DMS79 treated with DMSO at 0.1 percent for 48 hours (cell line): Measurements from ENCODE around the gene FGFR3.

ENCODE experiments used
- DNase-seq: peaks from one replicate; lab custom pipeline; 2025; lab: John Stamatoyannopoulos, UW

The FGFR3 gene

GRCh38 chr4:1756893-1757779, 36.0 kb upstream of the FGFR3 start:
- no peak for DNase-seq

DNA sequence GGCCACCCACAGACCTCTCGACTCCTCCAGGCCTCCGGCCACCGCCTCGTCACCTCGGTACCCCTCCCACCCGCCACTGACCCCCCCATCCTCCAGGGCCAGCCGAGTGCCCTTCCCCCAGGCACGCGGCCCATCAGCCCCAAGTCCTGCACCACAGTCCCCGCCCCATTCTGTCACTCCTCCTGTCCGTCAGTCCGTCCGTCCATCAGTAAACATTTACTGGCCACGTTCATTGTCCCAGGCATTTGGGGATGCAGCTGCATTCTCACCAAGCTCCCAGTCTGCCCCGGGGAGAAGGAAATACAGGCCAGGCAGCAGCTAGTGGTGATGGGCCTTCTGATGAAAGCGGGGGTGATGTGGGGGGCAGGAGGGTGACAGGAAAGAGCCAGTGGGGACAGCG, 35.3 kb upstream of the FGFR3 start:
- DNase-seq: no peak

DNA sequence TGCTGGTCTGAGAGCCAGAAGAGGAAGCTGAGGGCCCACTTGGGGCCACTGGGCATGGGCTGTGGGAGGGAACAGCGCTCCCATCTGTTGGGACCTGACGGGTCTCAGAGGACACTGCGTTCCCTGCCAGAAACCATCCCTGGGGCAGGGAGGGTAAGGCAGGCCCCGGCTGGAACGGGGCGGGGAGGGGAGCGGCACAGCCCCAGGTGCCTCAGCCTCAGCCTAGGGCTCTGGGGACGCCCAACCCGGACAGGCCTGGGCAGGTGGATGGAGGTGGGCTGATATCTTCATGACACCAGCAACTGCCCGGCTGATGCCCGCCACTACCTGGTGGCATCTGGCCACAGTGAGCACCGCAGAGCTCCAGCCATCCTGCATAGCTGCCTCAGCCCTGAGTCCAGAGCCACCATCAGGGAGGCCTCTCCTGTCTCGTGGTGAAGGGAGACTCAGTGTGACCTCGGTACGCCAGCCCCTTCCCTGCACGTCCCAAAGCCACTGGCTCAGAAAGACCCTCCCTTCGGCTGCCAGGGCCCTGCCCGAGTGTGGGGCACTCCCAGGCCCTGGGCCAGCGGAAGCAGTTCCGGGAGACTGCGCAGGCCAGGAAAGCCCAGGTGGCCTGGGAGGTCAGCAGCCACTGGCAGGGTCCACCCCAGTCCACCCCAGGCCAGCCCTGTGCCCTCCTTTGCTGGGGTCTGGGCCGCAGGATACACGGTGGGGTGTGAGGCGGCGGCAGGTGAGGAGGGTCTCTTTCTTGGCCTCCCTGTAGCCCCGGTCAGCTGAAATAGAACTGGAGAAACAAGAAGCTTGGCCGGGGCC, 34.6 kb upstream of the FGFR3 start:
- no peak for DNase-seq

GRCh38 chr4:1759170-1759817, 33.8 kb upstream of the FGFR3 start:
- DNase-seq: no peak

DNA sequence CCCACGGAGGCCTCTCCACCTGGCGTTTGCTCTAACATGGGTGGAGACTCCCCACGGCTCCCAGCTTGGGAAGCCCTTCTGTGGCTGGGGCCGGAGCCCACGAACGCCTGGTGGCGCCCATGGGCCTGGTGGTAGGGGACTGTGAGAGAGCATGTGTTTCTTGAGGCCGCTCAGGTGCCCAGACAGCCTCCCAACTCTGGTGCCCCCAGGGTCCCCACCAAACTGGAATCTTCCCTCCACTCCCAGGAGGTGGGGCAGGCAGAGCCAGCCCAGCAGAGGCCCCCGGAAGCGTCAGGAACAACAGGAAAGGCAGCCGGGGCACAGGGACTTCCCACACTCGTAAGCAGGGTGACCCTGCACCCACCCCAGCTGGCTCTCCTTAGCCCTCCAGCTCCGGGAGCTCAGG, 33.3 kb upstream of the FGFR3 start:
- no peak for DNase-seq

GRCh38 chr4:1760521-1761071, 32.5 kb upstream of the FGFR3 start:
- DNase-seq: no peak

DNA sequence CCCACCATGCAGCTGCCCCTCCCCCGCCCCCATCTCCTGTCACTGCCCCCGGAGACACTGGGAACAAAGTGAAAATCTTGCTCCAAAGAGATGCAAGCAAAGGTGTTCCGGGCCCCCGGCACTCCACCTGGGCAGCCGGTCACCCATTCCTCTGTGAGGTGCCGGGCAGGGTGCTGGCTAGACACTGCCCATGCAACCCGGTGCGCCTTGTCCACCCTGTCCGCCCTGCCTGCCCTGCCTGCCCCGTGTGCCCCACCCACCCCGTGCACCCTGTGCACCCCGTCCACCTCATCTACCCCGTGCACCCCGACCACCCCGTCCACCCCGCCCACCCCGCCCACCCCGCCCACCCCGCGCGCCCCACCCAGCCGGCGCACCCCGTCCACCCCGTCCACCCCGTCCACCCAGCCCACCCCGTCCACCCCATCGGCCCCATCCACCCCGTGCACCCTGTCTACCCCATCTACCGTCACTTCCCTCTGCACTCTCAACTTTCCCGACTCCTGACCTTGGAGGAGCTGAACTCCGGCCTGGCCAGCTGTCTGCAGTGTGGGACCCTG, 31.9 kb upstream of the FGFR3 start:
- no peak for DNase-seq

DNA sequence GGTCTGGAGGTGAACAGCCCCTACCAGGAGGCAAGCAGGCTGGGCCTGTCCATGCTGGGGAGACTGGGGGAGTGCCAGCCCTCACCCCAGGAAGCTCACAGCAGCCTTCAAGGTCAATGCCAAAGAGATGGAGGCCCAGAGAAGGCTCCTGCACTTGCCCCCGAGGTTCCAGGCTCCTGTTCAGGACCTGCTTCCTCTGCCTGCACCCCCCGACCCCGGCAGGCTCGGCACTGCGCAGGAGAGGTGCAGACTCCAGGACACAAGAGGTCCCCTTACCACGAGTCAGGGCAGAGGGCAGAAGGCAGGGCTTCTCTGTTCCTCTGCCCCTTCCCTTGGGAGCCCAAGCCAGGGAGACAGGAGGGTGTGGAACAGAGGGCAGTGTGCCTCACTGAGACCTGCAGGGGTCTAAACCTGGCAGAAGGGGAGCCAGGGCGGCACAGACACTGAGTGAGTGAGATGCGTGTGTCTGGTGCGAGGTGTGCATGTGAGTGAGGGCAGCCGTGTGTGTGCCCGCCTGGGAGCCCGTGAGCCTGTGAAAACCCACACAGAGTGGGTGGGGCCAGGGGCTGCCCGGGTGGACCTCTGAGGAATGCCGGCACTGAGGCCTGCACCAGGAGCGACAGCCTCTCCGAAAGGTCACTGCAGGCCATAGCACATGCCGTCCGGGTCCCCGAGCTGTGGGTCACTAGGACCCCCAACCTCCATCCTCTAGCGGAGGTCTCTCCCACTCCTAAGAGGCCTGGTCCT, 30.7 kb upstream of the FGFR3 start:
- DNase-seq: no peak

DNA sequence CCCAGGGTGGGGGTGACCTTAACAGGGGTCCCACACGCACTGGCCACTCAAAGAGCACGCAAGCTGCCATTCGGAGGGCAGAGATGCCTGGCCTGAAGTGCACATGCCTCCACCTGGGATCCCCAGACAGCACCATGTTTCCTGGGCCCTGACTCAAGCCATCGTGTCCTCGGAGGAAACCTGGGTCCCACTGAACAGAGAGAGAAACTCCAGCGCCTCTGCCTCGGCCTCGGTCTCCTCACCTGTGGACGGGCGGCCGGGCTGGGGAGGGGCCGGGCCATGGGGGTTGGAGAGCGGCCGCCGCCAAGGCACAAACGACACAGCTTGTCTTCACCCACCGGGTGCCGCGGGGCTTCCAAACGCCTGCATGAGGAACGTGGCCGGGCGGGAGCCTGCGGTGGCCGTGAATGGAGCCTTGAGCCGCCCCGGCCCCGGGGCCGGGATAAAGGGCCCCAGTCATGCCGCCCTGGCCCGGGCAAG, 30.0 kb upstream of the FGFR3 start:
- no peak for DNase-seq

- DNase-seq: no peak
Measured at GRCh38 chr4:1763550-1764080, 29.5 kb upstream of the FGFR3 start.

DNA sequence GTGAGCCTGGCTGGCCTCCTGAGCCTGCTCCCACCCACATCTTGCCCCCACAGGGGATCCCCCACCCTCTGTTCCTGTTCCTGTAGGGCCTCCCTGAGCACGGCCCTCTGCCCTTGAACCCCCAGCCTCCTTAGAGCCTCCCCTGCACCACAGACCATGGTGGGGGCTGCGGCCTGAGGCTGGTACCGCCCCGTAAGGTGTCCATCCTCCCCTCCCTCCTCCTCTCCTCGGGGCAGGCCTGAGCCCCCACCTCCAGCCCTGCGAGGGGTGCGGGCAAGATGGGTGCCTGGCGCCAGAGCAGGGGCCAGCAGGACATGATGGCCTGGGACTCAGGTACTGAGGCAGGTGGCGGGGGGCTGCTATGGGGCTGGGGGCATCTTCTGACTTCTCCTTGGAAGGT, 28.4 kb upstream of the FGFR3 start:
- no peak for DNase-seq

DNA sequence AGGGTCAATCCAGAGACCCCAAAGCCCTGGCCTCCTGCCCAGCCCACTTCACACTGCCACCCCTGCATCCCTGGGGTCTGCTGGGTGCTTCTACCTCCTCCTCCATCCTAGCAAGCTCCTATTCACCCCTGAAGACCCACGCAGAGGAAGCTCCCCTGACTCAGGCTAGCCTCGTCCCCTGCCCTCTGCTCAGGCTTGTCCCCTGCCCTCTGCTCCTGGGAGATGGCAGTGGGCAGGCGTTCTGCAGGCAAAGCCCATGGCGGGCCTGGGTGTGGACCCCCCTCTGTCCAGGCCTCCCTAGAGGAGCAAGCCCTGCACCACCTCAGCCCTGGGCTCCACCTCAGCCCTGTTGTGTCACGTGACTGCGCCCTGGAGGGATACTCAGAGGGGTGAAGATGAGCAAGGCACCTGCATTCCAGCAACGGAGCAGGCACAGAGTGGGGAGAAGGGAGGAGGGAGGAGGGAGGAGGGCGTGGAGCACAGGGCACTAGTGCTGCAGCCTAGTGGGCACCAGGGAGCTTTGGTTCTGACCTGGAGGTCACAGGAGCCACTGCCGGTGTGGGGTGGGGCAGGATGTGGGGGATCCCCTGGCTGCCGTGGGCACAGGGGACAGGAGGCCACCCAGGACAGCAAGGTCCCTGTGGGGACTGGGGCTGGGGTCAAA, 27.6 kb upstream of the FGFR3 start:
- DNase-seq: no peak

DNA sequence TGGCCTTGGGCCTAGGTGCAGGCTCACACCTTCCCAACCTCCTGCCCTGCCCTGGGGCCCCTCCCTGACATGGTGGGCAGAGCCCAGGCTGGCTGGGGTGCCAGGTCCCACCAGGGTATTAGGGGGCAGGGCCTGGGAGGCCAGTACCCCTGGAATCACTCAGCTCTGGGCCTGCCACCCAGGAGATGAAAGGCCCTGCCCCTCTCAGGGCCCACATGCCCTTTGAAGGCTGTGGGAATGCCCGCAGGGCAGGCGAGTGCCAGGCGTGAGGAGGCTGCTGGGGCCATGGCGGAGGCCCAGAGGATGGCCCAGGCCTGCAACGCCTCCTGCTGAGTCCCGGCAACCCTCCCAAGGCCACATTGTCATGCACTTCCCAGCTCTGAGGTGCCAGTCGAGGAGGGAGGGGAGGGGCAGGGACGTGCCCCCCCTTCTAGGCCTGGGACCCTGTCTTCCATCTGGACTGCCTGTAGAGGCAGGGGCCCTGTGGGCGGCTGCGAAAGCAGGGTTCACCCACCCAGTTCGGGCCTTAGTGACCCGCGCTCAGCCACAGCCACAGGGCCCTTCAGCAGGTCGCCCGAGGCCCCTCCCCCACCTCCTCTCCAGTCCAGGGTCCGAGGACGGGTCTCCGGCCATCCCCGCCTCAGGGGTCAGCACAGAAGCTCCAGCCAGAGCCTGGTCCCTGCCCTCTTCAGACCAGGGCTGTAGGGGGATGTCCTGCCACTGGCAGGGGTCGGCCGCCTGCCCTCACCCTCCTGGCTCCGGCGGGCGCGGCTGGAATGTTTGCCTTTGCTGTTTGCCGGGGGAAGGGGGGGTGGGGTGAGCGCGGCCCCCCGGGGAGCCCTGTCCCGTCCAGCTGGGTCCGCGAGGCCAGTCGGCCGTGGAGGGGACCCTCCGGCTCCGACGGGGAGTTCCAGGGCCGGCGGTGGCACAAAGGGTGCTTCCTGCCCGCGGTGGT, 26.7 kb upstream of the FGFR3 start:
- no peak for DNase-seq

DNA sequence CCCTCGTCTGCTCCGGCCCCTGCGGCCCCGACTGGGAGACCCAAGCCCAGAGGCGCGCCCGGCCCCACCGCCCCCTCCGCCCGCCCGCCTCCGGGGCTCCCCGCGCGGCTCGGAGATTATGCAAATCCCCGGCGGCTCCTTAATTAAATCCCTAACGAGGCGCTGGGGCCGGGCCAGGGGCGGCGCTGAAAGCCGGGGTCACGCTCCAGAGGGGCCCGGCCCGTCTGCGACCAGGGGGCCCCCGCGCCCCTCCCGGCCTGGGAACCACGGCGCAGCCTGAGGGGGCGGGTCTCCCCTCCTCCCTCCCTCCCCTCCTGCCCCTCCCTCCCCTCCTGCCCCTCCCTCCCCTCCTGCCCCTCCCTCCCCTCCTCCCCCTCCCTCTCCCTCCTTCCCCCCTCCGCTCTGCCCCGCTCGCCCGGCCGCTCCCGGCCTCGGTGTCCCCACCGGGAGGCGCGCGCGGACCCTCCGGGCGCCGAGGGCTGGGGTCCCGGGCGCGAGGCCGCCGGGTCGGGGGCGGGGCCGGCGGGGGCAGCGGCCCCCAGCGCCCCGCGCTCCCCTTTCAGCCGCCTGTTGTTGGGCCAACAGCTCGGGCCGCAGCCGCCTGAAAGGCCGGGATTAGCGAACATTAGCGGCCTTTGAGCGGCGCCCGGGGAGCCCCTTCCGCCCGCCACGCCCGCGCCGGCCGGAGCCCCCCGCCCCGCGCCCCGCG, 25.9 kb upstream of the FGFR3 start:
- no peak for DNase-seq

GRCh38 chr4:1767770-1768366, 25.2 kb upstream of the FGFR3 start:
- no peak for DNase-seq

- DNase-seq: no peak
Measured at GRCh38 chr4:1768367-1769034, 24.6 kb upstream of the FGFR3 start.

DNA sequence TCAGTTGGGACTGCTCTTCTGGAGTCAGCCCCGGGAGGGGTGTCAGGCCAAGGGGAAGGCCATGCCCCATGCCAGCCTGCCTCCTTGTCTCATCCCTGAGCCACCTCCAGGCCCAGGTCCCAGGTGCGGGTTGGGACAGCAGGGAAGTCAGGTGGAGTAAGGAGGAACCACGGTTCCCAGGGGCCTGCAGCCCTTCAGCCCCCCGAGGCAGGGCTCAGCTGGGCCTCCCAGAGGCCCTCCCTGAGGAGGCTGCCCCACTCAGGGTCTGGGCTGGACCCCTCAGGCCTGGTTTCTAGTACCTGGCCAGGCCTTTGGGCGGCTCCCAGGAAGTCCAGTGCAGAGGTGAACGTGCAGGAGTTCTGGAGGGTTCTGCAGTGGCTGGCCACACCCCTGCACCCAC, 23.4 kb upstream of the FGFR3 start:
- no peak for DNase-seq

GRCh38 chr4:1770245-1770644, 22.8 kb upstream of the FGFR3 start:
- no peak for DNase-seq
